SKM-1 (cell line): ENCODE measurements around the gene CADPS.

Experiments used
- DNase-seq: peaks from one replicate; lab custom pipeline; 2025; ENCODE audit not compliant: unreplicated experiment; lab: John Stamatoyannopoulos, UW

CADPS gene

GRCh38 chr3:62562596-62562995 is 312.6 kb downstream of the CADPS start:
- DNase-seq: no peak

- no peak for DNase-seq
Observed at GRCh38 chr3:62562017-62562416, 313.2 kb downstream of the CADPS start.

- DNase-seq: no peak
Observed at GRCh38 chr3:62559831-62560445, 315.3 kb downstream of the CADPS start.

GRCh38 chr3:62558549-62559112 is 316.6 kb downstream of the CADPS start:
- DNase-seq: no peak

DNA sequence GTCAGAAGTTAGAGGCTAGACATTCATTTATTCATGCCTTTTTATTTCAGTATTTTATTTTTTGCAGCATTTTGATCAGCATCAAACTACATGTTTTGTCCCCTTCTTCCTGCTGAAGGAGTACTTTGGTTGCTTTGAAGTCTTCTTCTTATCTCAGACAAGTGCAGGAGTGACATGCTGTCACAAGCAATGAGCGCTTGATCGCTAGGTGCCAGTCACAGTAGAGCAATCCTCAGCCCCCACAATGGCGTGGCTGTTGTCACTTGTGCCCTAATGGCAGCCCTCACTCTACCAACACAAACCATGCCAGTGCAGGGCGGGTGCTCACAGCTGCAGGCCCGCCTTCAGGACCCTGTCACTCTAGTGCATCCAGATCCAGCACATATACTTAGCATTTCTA is 317.2 kb downstream of the CADPS start:
- no peak for DNase-seq

DNA sequence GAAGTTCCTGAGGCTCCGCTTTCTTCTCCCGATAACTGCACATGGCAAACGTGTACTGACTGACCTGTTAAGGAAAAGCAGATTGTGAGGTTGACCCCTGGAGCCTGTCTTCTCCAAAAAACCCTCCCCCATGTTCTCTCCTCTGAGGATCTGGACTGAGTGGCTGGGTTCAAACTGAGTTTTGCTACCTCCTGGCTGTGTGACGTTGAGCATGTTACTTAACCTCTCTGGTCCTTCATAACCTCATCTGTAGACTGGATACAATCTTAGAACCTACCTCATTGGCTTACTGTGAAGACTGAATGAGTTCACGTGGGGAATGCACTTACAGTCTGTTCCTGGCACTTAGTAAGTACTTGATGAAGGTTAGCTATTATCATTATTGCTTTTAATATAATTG is 317.8 kb downstream of the CADPS start:
- no peak for DNase-seq

DNA sequence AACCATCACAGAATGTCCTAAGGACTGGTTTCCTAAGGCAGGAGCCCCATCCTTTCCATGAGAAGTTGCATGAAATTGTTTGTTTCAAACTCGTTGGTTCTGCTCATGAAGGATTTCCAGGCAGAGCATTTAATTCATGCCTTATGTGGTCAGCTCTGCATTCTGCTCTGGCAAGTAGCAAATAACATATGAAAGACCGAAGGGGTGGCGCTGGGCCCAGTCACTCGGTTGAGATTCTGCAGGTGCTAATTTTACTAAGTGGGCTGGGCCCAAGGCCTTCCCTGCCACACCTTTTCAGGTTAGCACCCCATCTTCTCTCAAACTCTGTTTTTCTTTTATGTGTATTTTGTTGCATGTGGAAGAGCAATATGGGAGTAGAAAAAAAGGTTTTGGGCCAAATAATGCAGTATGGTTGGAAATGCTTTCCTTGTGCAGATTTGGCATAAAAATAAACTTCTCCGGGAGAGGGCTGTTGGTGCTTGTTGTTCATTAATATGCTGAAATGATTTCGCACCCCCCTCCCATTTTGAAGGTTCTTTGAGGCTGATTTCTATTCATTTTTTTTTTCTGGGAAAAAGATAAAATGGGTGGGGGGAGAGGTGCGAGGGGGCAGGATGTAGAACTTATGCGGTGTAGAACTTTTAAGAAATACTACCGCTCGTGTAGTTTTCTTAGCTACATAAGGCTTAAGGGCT is 318.9 kb downstream of the CADPS start:
- no peak for DNase-seq

GRCh38 chr3:62554264-62554799 is 320.9 kb downstream of the CADPS start:
- no peak for DNase-seq

DNA sequence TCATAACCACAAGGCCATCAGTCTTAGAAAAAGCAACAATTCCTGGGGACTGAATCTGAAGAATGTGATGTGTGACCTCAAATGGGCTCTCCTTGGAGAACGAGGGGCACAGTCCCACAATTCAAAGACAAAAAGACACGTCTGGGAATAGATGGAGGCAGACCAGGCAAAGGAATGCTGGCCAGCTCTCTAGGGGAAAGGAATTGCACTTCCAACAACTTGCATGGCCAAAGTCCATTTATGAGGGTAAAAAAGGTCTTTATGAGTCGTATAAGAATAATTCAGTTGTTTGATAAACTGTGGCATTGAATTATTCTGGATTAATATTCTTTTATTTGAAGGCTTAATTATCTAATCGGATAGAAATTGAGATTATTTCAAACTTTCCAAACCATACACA is 321.4 kb downstream of the CADPS start:
- DNase-seq: no peak

DNA sequence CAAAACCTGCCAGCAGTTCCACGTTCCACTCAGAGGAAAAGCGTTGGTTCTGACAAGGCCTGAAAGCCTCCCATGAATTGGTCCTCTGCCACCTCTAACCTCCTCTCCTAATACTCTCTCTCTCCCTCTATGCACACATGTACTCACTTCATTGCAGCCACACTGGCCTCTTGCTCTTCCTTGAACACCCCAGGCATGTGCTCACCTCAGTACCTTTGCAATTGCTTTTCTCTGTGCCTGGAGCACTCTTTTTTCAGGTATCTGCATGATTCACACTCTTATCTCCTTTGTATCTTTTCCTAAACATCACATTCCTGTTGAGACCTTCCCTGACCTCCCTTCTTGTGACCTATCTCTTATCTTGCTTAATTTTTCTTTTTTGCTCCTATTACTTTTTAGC is 323.7 kb downstream of the CADPS start:
- DNase-seq: no peak

DNA sequence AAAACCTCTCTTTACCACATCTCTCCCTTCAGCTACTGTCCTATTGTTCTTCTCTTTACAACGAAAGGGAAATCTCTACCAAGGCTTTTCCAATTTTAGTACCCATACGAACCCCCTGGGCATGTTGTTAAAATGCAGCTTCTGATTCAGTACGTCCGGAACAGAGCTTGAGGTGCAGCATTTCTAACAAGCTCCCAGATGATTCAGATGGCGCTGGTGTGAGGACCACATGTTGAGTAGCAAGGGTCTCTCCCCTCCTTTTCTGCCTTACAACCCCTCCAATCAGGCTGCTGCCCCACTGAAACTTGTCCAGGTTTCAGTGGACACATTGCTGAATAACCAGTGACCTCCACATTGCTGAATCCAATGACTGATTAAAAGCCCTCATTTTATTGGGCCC is 324.8 kb downstream of the CADPS start:
- no peak for DNase-seq

GRCh38 chr3:62548528-62549205 is 326.5 kb downstream of the CADPS start:
- DNase-seq: no peak

DNA sequence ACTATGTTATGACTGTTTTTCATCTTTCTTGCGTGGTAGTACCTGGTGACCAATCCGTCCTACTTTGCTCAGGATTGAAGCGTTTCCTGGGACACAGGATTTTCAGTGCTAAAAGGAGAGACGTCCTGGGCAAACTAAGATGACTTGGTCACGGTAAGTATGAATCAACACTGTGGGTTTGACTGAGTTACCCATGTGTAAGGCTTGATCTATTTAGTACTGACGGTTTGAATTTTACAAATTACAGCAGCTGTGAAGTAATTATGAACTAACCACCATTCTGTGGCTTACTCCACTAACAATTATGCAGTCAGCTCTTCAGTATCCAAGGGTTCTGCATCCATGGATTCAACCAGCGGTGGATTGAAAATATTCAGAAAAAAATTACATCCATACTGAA is 328.9 kb downstream of the CADPS start:
- DNase-seq: no peak

DNA sequence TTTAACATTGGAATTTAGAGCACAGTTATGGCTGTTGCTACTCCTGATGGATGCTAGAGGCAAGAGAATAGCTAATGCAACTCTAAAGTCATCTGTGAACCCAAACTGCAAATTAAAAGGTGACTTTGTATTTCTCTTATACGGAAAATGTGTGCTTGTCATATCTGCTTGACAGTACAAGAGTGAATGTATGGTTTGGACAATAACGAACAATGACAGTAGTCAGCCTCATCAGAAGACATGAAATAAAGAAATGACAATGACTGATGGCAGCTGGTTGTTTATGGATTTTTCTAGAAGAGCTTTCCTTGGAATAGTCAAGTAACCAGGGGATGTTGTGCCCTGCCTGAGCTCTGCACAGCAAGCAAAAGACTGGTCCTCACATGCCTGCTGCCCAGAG is 333.0 kb downstream of the CADPS start:
- DNase-seq: no peak

DNA sequence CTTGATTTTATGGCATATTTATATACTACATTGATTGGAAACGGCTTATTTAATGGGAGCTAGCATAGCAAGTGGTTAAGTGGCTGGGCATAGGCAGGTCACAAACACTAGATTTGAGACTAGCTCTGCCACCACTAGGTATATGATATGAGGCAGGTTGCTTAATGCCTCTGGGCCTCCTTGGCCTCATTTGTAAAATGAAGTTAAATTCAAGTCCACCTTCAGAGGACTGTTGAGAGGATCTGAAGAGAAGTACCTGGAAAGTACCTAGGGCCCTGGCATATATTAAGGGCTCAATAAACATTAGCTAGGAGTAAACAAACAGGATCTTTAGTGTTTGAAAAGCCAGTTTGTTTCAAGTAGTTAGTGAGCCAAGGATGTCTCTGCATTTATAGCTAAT is 335.5 kb downstream of the CADPS start:
- DNase-seq: no peak

- DNase-seq: no peak
Observed at GRCh38 chr3:62538691-62539356, 336.4 kb downstream of the CADPS start.

DNA sequence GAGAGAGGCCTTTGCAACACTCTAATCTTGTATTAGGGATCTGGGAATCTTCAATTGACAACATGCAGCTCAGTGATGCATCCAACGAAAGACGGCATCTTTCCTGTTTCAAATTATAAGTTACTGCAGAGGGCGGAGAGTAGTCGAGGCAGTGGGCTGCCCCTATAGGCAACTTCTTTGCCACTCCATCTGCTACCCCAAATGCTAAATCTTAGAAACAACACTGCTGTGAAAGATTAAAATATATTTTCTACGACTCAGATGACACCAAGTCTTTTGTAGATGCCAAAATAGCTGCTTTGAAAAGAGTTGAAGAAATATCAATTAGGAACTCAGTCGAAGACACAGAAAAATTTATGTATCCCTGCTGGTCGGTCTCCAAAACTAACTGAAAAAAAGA is 340.9 kb downstream of the CADPS start:
- no peak for DNase-seq

DNA sequence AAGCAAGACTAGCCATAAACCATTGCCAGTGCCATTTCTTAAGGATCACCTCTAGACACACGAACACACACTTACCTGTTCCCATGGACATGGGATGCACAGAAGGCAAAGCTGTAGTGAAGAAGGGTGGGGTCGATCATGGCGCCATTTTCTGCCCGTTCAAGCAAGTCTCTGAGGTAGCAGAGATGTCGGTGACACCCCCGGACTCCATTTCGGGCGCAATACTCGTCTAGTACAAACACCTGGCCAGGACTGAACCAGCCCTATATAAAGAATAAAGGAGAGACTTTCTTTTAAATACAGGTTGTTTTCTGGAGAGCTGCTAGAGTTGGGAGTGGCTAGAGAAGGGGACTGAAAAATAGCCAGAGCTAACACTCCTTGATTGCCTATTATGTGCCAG is 342.4 kb downstream of the CADPS start:
- no peak for DNase-seq

- DNase-seq: no peak
Observed at GRCh38 chr3:62531981-62532380, 343.2 kb downstream of the CADPS start.

- DNase-seq: no peak
Observed at GRCh38 chr3:62531493-62531892, 343.7 kb downstream of the CADPS start.

DNA sequence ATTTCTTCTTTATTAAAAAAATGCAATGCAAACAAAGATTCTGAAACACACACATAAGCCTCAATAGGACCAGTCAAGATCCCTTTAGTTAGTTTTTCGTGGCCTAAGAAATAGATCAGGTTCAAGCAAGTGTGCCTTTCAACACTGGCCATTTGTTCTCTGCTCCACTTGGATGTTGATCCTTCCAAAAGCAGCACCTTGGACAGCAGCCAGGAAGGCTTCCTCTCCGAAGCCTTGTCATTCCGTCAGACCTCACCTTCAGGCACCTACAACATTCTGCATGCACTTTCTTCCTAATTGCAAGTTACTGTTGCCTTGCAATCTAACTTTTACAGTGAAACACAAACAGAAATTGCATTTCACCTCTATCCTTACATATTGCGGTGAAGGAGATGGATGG is 346.0 kb downstream of the CADPS start:
- no peak for DNase-seq
